Muscle of back (tissue), 11 donors: ENCODE measurements around the gene SNRK. TPM values are rescaled to one million over a fixed set of nuclear protein-coding genes. Genes with fewer than 3 reads are reported as not detected.
A peak's percentile ranks its signal among the peaks of the same experiment; 100 is the strongest.

Source experiments
- DNase-seq, 3 donors: peaks; one replicate each; pipeline versions ENCODE4 v3.0.0 to v3.0.0-alpha.2; 2013
- polyA plus RNA-seq, 10 donors: library from polyadenylated mRNA; unstranded; fragments of 120-200 nt; gene quantifications; one replicate each; pipeline ENCODE4 v1.2.1, GENCODE V29; 2013; ENCODE audit not compliant: insufficient read length in 10 of 10

SNRK gene
- polyA plus RNA-seq, 10 donors: 24.5 to 45.3 (median 34.7) TPM

DNA sequence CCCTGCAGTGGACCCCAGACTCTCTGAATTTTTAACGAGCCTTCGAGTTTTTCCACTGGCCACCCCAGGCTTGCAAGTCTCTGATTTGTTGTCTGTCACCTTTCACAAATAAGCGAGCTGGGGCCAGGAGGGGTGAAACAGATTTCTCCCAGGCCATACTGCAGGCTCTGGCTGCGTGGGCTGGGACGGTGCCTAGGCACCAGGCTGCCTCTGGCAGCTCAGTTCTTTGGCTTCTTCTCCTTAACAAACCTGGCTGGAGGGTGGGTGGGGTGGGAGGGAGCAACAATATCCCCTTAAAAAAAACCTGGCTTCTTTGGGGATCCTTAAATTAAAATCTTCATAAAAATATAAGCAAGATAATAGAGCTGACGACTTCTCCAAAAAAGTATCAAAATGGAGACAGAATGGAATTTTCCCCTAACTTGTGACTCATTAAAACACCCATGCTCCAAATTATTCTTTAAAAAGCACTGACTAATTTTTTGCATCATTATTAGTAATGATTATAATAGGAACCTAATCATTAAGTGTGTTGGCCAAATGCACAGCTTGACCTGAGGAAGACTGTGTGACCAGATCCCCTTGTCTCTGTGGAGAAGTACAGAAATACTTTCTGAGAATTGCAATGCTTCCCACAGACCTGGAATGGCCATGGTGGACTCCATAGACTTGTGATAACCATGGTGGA is 84.1 kb downstream of the SNRK start:
- DNase-seq: no peak

DNA sequence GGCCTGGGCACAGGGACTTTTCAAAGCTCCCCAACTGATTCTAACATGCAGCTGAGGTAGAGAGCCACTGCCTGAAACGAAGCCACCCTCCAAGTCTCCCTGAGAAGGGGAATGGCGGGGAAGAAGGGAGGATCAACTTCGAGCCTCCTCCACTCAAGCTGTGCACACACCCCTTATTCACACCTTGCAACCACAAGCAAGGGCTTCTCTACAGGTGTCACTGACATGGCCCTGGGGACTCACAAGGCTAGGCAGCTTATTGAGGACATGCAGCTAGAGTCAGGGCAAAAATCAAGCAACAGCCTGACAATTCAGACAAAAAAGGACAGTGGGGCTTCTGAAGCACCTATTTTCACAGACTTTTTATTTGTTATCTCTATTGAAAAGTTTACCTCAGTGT is 85.2 kb downstream of the SNRK start:
- no peak for DNase-seq

DNA sequence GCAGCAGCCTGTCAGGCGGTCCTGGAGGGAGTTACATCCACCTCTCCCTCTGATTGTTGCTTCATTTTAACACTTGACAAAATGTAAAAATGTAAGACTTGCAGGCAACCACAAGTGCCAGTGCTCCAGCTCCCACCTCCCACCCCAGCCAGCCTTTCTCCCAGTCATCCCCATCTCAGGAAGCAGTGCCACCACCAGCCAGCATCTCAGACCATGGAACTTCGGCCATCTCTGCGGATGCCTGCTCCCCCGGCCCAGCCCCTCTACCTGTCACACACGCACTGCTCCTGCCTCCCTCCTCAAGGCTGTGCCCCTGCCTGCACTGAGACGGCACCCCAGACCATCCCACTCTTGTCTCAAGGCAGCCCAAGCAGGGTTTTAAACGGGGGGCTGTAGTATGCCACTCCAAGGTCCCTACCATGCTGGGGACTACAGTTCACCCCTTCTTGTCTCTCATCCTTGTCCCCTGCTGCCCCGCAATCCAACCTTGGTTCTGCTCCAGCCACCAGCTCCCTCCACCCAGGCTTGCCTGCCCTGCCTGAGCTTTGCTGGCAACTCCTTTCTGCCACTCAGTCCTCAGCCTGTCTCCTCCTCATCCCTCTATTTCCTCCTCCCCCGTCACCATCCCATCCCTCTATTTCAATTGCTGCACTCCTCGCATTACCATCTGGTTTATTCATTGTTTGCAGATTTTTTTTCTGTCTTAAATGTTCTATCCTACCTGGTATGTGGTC is 85.8 kb downstream of the SNRK start:
- no peak for DNase-seq

DNA sequence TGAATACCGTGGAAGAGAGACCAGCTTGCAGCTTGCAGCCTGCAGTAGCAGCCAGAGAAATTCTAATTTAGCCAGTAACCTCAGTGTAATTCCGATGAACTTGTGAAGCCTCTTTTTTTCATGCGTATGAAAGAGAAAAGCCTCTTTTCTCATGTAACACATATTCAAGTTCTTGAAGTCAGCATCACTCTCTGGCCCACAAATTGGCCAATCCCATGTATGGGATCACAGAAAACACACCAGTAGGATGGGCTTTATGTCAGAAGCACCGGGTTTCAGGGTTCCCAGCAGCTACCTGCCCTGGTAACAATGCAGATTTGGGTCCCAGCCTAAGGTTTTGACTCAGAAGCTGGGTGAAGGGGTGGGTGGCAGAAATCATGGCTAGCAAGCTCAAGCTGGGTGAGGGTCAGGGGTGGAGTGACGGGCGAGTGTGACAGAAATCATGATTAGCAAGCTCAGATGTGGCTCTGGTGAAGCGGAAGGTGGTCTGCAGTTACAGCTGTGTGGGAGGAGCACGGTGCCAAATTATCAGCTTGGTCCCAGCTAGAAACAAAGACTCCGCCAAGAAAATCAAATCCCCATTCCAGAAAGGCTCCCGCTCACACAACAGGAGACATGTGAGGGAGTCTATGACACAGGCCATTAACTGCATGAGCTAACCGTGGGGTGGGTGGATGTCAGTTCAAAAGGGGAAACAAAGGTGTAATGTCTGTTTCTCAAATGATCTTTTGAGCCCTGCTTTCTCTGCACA is 86.6 kb downstream of the SNRK start:
- peak in 1 of 3 donors; percentile 55 for DNase-seq

DNA sequence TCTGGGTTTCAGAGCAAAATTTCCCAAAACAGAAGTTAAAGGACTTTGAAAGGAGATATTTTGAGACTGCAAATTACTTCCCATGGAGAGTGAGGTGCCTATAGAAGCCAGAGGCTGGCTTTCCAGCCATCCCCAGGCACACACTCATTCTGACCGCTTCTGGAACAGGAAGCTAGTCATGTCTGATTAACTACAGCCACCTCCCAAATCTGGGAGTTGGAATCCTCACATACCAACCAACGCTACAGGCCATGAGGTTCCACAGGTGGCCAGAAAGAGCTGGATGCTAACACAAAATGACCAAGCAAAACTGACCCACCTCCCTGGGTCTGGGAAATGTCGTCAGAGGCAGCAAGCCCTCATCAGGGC is 87.2 kb downstream of the SNRK start:
- DNase-seq: peak in 1 of 3 donors; percentile 28

DNA sequence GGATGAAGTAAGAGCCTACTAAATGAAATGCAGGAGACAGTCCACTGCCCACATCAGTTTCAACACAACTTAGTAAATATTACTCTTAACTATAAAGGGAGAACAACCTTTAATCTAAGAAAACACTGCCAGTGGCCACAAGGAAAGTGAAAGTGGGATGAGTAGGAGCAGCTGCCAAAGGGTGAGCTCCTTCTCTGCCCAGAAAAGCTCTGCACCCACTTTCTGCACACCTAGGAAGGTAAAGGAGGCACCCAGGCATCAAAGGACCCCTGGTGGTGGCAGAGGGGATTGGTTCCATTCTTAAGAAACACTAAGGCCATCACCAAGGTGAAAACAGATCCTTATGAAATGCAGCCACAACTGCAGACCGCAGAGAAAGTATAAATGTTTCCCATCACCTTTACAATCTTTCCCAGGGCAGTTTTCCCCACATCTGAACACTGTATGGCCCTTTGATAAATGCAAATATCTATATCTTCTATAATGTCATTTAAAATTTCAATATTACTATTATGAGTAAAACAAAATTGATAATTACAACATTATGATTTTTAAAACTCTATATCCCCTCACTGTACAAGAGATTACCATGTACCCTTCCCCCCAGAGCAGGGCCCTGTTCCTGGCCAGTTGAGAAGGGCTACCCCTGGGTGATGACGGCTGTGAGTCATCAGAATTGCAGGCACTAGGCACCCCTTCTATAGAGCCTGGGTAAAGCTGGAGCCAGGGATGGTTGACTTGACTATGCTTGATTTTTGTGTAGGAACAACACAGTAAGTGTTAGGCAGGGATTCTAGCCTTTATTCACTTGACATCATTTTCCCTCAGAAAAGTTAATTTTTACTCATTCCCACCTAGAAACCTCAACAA is 92.0 kb downstream of the SNRK start:
- no peak for DNase-seq

DNA sequence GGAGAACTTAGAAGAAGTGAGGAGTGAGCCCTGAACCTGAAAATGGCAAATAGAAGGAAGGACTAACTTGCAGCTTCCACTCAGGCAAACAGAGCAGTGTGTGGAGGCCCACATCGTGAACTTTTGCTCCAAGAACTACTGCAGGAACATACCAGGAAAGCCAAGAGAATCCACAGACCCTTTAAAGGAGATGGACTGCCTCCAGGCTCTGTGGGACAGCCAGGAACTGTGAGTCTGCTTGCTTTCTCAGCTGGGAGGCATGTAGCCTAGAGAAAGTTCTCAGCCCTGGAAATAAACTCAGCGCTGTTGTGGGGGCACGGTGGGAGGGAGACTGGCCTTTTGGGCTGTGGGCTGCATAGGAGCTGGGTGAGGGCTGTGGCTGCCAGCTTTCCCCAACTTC is 93.0 kb downstream of the SNRK start:
- peak in 2 of 3 donors; percentile 36 to 55 for DNase-seq

DNA sequence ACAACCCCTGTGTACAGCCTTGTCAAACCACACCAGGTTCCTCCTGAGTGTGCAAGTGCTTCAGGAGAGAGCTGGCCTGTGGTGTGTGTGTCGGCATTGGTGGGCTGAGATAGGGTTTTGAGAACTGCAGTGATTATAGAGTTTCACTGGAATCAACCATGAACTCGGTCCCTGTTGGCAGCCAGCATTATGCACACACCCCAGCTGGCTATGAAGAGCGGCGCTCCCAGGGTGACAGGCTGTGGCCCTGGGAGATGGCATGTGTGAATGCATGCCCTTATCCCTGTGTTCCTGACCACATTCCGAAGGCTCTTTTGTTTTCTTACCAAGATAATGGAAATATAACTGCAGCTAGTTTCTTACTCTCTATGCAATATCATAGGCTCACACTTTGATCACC is 101.8 kb downstream of the SNRK start:
- DNase-seq: no peak

DNA sequence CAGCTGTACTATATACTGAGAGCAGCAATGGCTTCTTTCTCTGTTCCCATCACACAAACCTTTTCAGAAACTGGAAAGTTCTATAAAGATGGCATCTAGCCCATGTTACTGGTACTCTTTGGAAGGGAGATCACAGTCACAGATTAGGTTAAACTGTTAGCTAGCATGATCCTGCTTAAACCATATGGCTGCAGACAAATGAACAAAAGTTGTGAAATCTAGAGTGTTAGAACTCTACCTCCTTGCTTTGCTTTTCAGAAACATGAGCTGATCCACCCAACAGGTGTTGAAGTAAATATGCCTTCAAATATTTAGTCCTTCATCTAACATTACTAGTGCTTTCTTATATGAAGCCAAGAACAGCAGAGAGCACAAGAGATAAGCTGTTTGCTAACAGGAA is 102.6 kb downstream of the SNRK start:
- DNase-seq: no peak

DNA sequence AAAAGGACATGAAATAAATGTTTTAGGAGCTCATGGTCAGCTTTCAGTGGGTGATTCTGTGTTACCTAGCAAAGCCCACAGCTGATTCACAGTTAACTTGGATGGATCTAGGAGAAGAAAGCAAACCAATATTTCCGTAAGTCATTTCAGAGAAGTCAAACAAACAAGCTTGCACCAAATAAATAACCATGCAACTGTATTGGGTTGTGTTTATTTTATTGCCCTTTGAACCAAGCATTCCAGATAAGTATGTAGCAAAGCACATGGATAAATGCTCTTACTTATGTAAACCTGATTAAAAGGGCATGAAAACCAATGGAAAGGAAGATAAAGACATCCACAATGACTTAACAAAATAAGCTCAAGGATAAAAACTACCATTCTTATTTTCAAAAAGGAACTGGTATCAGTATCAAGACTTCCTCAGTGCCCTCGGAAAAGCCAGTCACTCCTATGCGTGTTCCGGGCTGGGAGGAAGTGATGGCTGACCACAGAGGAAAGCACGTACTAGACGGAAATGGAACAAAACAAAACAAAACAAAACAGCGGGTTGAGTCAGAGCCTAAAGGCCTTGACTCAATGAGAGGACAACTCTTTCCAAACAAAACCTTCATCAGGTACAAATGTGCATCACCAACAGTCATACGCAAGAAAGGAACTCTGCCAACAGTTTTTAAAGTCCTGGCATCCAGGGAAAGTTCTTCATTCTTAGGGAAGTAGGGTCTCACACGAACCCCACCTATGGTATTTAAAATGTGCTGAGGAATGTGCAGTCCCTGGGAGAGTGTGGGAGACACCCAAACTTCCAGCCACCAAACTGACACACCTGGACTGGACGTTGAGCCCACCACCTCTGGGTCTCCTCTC is 103.3 kb downstream of the SNRK start:
- DNase-seq: peak in 2 of 3 donors; percentile 35 to 55

DNA sequence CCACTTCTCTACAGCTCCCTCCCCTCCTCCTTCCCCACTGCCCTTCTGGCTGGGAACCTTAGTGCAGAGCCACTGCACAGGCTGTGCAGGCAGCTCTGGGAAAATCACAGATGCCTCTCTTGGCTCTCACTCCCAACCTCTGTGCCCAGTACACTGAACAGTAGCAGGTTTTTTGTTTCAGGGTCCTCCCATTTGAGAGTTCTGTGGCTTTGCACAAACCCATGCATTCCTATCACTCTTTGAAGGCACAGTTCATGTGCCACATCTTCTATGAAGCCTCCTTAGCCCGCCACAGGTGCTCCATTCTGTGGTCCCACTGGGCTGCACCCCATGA is 103.9 kb downstream of the SNRK start:
- DNase-seq: peak in 1 of 3 donors; percentile 38

DNA sequence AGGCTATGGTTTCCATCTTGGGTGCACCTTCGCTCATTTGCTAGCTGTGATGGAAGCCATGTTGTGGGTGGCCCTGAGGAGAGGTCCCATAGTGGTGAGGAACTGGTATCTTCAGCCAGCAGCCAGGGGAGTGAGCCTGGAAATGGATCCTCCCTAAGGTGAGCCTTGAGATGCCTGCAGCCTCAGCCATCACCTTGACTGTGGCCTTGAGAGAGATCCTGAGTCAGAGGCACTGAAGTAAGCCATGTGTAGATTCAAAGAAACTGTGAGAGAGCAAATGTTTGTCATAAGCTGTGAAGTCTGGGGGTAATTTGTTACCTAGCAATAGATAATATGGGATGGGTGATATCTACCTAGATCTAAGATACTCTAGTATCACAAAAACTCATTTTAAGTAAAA is 105.3 kb downstream of the SNRK start:
- DNase-seq: no peak

DNA sequence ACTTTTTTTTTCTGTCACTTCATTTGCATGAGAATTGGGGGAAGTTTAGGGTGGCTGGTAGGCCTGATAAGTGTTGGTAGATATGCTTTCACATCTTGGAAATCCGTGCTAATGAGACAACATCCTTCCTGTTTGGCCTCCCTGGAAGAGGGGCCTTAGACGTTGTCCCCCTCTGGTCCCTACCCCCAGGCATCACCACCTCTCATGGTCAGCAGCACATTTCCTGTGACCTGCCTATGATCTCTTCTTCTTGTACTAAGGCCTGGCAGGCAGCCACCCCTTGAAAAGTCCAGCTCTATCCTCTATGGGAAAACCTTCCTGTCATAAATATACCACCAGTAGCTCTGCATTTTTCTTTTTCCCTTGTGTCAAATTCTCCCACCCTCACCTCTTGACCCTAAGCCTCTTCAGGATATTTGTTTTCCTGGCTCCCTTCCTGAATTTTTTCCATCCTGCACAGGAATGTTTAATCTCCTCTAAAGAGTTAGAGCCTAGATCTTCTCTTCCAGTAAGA is 107.8 kb downstream of the SNRK start:
- peak in 2 of 3 donors; percentile 40 to 76 for DNase-seq

DNA sequence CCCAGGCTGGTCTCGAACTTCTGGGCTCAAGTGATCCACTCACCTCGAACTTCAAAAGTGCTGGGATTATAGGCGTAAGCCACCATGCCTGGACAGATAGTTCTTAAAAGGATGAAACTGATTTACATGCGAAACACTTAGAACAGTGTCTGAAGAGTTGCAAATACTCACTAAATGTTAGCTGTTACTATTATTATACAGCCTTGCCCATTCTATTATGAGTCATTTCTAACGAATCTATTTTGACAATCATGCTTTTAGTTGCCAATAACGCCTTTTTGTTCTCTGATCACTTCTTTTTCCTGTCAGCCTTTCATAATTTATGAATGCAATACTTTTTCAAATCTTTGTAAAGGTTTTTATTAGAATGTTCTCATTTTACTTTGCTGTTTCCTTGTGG is 112.7 kb downstream of the SNRK start:
- no peak for DNase-seq

DNA sequence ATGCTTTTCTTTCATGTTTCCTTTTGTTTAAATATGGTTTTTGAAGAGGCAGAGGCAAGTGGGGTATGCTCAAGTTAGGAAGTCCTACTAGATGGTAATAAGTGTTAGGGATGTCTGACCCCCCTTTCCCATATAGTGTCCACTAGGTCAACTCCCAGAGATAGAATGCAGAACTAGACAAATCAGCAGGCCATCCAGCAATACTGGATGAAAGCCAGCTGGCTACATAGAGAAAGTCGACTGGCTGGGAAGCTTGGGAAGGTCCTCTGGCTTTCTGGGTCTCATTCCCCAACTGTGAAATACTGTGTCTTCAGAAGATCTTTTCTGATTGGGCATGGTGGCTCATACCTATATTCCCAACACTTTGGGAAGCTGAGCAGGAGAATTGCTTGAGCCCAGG is 113.8 kb downstream of the SNRK start:
- peak in 1 of 3 donors; percentile 42 for DNase-seq

Other genes starting within 250 kb of the SNRK start
- gene POMGNT2, start 180.5 kb upstream of the SNRK start, polyA plus RNA-seq: 10 to 100 TPM; 16.3 to 25.9 (median 21.4) TPM